IPS-11a (cell line): Measurements from ENCODE around the gene PARD3.
"Not testable (repeated sequence)": the region's sequence is repeated elsewhere in the genome, so short reads cannot be mapped to it uniquely, and the experiment has no call there.

ENCODE experiments used
- H3K4me3 ChIP-seq: one replicate; pipeline ENCODE4 v1.5.1; 2013; ENCODE audit warnings: low read depth, low read length, control low read depth

Gene PARD3

DNA sequence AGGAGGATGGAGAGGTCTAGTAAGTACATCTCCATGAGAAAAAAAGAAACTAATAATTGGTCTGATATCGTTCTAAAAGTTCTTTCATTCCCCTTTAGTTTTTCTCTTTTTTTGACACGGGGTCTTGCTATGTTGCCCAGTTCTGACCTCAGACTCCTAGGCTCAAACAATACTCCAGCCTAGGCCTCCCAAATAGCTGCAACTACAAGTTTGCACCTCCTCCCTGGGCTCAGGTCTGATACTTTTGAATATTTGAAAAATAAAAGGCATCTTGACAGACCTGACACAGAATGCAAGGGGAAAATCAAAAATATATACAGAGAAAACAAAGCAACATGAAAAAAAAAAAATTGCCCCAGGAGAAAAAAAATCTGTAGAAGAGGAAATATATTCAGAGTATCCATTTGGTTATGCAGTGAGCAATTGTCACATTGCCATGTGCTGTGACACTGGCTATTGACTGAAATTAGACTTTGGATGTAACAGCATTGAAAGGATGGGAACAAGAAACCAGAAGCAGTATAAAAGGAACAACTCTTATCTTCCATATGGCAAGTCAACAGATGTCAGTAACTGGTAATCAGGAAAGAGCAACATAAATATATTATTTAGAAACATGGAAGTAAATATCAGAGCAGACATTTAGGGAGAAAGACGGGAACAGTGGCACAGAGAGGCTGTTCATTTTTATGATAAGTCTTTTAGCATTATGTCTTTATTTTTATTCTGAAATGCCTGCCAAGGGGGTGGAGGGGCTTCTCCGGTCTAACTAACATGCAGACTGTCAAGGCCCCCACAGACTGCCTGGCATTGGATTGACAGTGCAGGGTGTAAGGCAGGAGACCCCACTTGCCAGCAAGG lies 408.4 kb downstream of the PARD3 start:
- H3K4me3 ChIP-seq = no peak overlapping the region

DNA sequence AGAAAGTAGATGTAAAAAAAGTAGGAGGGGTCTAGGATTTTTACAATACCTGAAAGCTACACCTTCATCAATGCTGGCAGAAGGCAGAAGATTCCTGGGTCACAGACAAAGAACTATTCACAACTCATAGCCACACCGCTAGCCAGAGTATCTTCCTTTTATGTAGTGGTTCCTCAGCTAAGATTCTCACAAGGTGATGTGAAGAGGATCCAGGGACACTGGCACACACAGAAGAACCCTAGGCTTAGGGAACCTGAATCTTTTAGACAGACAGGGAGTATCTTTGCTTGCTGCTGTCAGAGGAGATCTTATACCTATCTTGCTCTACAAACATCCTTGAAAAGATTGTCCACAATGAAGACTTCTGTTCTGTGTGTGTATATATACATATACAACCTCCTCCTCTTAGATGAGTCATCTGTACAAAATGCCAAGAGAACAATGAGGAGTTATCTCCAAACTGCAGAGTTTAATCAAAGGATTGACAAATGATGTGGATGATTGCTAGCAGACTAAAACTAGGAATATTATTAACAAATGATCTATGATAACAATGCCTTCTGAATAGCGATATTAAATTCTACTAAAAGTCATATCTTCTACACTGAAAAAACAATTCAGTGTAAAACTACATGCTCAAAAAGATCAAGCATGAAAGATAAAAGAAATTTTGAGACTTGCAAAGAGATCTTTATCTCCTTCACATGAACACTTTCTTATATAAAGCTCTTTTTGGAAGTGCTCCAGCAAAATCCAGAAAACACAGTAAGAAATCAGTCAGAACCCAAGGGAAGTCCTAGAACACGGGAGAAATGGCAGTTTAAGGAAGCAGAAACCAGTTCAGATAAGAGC lies 409.3 kb downstream of the PARD3 start:
- no peak overlapping the region for H3K4me3 ChIP-seq

DNA sequence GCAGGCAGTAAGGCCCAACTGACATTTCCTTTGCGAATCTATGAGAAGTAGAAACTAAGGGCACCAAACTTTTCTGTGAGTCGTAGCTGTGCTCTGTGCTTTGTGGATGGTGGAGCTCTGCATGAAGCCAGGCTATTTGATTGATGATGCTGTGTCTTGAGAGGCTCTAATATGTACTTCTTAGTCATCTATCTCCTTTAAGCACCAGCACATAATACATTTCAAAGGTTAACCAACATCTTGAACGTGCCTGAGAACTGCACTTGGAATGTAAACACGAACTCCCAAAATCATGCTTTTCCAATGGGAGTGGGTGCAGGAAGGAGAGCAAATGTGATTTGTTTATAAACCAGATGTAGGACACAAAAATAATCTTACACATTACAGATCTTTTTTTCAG lies 411.6 kb downstream of the PARD3 start:
- H3K4me3 ChIP-seq = no peak overlapping the region

DNA sequence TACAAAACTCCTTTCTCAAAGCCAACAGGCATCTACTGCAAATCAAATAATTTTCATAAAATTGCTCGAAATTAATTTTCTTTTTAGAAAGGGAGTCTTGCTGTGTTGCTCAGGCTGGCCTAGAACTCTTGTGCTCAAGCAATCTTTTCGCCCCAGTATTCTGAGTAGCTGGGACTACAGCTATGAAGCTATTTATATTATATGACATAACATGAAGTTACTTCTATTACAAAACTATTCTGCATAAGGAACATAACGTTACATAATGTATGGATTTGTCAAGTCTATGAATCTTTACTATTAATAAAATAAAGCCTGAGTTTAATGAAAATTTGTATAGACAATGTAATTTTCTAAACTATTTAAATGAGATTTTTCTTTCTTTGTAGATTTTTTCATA lies 415.0 kb downstream of the PARD3 start:
- H3K4me3 ChIP-seq = no peak overlapping the region

DNA sequence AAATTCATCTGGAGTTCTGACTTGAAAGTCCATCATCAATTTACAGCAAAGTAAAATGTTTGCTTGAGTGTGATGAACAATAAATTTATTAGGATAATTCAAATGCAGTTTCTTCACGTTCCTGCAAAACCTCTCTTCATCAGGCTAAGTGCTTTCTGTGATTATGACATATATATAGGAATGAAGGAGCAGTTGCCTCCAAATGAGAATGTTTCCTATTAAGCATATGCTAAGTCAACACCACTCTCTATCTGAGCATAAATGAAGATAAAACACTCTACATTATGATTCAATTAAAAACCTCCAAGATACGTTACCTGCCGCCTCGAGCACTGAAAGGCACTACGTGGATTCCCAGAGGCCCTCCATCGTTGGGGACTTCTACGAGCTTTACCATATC lies 416.1 kb downstream of the PARD3 start:
- H3K4me3 ChIP-seq = no peak overlapping the region

DNA sequence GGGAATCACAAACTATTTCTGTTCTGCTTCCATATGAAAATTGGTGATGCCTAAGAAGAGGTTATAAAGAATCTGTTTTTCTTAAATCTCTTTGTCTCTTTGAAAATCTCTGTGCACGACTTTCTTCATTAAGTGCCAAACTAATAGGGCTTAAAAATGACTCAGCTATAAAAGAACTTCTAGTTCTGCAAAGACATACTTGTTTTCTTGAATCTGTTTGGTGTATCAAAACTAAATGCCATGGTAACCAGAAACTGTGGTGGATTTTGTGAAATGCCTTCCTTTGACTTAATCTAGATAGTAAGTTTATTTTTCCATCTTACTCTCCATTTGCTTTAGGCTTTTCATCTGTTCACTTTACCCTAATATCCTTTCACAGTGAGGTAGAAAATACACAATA lies 417.8 kb downstream of the PARD3 start:
- H3K4me3 ChIP-seq = no peak overlapping the region

DNA sequence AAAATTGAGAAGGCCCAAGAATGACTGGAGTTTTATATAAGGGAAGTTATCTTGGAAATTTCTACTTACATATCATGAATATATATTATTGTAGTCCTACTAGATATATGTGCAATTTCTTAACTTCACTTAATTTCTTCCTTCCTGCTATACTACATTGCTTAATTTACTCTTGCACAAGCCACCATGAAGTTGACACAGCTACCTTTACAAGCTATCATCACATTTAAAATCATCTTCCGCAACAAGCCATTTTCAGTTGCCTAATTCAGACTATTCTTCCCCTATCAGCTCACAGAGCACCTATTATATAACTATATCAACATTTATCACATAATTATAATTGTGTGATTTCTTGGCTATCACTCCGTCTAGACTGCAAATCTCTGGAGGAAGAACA lies 418.4 kb downstream of the PARD3 start:
- H3K4me3 ChIP-seq = no peak overlapping the region

DNA sequence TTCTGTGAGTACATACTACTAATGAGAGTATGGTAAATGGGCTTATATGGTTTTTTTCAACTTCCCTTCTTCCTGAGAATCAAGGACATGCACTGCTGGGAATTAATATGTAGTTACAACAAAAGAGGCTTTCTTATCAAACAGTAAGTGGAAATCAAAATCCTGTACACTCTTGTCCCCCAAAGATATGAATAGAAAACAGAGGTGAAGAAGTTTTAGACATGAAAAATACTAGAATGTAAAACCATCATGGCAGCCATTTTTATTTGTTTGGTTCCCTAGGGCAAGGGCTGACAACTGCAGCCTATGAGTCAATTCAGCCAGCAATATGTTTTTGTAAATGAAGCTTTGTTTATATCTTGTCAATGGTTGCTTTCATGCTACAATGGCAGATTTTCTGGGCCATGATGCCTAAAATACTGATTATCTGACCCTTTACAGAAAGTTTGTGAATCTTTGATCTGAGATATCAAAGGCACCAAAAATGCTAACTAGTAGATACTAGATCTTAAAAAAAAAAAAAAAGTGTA lies 422.4 kb downstream of the PARD3 start:
- H3K4me3 ChIP-seq = no peak overlapping the region

DNA sequence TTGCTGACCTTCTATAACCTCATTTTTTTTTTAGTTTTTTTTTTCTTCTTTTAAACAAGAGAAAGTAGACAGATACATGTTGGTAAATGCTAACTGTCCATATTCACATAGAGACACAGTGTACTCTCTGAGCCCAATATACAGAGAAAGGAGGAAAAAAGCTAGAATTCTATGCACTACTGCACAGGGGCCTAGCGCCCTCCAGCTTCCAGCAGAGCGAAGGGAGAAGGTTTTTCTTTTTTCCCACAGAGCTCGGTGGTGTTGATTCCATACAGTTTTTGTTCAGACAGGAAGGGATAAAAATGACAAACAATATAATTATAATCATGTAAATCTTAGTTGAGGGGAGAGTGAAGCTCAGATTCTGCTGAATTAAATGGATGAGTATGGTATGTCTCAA lies 423.9 kb downstream of the PARD3 start:
- not testable (repeated sequence) for H3K4me3 ChIP-seq

DNA sequence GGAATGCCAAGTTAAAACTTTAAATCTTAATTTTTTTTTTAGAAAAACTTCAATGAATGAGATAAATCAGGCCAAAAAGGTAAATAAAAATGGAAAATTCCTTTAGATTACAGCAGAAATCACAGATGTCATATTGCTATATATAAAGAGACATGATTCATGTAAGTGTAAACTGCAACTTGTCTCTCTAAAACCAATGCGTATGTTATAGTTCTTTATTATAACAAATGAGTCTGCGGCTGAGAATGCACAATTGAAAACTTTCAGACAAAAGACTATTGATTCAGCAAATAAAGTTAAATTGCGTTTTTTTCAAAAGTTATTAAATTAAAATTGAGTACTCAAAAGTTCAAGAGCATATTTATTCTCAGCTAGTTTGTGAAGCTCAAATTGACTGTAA lies 425.3 kb downstream of the PARD3 start:
- no peak overlapping the region for H3K4me3 ChIP-seq

DNA sequence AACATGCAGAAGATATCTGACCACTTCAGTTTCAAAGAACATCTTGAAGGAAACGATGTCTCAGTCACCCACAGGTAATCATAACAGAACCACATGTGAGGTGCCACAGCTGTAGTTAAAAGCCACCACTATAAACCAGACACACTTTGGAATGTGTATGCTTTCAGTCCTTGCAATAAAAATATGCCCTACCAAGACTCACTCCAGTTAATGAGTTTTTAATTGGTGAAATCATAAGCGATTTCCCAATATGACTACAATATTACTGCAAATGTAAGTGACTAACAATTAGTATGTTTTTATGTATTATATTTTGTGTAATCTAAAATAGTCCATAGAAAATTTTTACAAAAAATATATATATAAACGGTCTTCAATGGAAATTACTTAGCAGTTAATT lies 428.2 kb downstream of the PARD3 start:
- no peak overlapping the region for H3K4me3 ChIP-seq

DNA sequence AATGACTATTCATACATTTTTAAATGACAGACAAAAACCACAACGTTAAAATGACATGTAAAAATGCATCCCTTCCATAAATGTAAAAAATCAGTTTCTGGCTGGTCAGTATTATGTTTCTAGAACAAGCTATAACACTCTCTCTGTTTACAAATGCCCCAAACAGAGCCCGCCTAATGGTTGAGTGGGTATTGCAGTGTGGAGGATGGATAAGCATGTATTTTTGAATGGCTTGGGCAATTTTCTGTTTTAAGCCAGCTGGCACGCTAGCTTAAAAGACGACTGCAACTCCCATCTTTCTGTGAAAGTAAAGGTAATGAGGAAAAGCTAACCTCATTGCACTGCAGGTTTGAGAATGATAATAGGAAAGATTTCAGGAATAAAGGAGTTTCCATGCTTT lies 430.7 kb downstream of the PARD3 start:
- no peak overlapping the region for H3K4me3 ChIP-seq

DNA sequence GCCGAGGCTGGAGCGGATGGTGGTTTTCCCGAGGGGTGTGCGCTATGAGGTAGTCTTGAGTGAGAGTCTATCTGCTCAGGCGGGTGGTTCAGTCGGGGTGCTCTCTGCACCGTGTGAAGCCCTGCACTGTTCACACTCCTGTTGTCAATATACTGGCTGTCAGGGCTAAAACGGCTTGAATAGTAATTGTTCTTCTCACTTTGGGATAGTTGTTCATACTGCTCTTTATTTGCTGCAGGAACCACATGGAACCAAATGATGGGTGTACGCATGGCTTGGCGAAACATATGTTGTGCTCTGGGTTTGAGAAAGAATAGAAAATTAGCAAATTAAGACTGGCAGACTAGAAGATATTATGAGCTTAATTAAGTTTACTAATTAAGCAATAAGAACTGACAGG lies 432.5 kb downstream of the PARD3 start:
- no peak overlapping the region for H3K4me3 ChIP-seq

DNA sequence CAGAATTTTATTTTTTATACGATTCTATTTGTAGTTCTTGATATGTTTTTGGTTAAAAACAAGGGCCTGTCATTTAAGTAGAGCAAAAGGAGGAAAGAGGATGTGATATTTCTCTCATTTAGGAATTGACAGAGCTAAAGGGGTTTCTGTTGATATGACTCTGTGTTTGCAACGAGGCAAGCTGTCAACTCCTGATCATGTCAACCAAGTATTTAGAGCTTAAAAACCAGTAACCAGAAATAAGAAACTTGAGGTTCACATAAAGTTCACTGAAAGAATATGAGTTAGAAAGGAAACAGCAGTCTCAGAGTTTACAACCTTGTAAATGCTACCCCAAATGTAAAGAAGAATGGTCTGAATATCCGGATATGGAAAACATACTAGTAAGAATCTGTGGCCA lies 434.2 kb downstream of the PARD3 start:
- H3K4me3 ChIP-seq = no peak overlapping the region

DNA sequence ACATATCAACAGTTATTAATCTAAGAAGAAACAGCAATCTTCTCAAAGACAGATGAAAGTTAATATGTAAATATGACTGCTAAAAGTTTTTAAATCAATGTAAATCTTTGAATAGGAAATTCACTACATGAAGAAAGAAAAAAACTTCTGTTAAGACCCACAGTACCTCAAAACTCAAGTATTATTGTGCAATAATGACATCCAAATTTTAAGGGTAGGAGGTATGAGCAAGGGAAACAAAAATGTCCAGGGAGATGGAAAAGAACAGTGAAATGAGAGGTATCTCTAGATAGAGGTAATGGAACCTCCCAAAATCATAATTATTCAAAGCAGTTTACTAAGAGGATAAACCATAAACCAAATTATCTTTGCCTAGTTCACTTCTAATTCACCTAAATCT lies 436.8 kb downstream of the PARD3 start:
- H3K4me3 ChIP-seq = no peak overlapping the region

DNA sequence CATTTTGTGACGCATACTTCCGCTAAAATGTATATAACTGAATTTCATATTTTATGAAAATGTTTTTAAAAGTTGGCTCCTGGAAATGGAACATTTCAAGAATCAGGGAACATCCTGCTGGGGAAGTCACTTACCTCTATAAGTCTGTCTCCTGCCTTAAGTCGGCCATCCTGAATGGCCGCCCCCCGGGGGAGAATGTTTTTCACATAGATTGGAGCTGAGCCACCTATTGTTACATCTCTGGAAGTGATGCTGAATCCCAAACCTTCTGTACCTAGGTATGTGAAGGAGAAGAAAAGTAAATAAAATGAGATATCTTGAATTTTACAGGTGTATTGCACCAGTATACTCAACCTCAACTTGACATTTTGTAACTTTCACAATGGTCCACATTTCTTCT lies 437.3 kb downstream of the PARD3 start:
- H3K4me3 ChIP-seq = no peak overlapping the region

DNA sequence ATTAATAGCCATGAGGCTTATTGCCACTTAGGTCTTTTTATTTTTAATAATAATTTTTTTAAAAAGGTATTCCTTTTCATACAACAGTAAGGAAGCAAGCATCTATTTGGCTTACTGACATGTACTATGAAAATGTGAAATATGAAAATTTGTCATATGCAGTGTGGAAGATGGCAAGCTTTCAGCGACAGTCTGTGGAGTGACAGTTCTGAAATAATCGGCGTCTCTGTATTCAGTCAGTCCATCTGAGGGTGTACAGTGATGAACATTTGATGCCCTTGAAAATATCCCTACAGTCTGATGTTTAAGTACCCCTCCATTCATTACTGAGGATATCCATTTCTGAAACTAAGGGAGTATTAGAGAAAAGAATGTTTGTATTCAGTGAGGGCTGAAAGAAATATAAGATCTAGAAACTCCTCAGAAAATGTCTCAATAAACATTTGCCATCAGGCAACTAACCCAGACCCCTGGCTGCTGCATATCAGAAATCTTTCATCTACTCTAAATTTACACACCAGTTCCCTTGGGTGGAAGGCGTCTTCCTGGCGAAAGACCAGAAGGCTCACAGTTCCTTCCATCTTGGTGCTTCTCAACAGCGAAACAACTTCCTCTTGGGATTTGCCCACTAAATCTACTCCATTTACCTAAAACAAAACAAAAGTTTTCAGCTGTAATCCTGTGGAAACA lies 440.6 kb downstream of the PARD3 start:
- no peak overlapping the region for H3K4me3 ChIP-seq

DNA sequence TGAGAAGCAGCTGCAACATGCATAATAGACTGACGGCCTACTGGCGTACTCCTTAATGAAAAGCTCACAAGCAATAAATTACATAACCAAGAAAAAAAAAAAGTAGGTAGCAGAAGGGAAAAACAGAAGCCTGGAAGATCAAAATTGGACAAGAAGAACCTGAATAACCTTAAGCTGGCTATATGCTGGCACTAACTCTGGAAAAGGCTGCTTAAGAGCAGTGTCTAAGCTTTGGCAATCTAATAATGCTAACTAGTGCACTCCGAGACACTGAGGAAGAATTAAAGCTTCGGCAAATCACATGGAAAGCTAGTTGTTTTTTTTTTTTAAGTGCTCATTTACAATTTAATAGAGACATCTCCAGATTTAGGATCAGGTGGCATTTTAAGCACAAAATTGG lies 441.9 kb downstream of the PARD3 start:
- no peak overlapping the region for H3K4me3 ChIP-seq

DNA sequence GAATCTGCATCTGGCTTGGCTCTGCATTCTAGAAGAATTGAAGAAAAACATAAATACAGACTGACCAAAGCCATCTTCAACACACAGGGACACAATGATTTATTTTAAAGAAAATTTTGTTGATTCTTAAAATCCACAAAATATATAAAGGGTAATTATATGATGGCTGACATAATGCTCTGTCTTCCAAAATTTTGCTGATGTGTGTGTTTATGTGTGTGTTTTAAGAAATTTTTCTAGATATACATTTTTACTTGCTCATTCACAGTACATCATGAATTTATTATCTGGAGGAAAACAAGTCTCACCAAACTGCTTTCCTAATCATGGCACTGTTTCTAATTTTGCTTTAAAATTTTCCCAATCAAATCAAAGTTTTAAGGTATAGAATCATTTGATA lies 442.6 kb downstream of the PARD3 start:
- no peak overlapping the region for H3K4me3 ChIP-seq

DNA sequence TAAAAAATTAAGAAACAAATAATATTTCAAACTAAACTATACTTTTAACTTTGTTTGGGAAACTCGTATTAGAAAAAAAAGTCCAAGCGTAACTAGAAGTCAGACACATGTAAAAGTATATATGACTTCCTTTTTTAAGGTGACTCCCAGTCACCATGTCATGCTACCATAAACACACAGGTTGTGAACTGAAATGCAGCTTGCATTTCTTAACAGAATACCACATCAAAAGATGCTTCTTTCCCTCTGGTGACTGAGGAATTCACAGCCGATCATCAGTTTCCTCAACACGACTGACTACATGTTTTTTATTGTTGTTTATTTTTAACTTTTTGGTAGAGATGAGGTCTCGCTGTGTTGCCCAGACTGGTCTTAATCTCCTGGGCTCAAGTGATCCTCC lies 445.0 kb downstream of the PARD3 start:
- H3K4me3 ChIP-seq = no peak overlapping the region

DNA sequence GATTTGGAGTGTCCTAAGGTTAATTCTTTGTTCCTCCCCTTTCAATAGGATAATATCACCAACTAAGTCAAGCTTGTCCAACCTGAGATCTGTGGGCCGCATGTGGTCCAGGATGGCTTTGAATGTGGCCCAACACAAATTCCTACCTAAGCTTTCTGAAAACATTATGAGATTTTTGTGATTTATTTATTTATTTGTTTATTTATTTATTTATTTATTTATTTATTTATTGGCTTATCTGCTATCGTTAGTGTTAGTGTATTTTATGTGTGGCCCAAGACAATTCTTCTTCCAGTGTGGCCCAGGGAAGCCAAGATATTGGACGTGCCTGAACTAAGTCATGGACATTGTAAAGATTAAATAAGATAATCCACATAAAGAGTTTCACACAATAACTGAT lies 446.0 kb downstream of the PARD3 start:
- H3K4me3 ChIP-seq = no peak overlapping the region
